HS-5 (cell line): ENCODE data around the gene FAT4.
A peak's percentile ranks its signal among the peaks of the same experiment; 100 is the strongest.

Source experiments
- DNase-seq: peaks from one replicate; pipeline ENCODE4 v3.0.0-alpha.2; 2012; ENCODE audit warnings: low read depth

The FAT4 gene

DNA sequence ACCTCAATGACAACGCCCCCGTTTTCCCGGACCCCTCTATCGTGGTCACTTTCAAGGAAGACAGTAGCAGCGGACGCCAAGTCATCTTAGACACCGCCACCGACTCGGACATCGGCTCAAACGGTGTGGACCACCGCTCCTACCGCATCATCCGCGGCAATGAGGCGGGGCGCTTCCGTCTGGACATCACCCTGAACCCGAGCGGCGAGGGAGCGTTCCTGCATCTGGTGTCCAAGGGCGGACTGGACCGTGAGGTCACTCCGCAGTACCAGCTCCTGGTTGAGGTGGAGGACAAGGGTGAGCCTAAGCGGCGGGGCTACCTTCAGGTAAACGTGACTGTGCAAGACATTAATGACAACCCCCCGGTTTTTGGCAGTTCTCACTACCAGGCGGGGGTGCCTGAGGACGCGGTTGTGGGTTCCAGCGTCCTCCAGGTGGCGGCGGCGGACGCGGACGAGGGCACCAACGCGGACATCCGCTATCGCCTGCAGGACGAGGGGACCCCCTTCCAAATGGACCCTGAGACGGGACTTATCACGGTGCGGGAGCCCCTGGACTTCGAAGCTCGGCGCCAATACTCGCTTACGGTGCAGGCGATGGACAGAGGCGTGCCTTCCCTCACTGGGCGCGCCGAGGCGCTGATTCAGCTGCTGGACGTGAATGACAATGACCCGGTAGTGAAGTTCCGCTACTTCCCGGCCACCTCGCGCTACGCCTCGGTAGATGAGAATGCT lies 2.2 kb downstream of the FAT4 start:
- DNase-seq: no peak

DNA sequence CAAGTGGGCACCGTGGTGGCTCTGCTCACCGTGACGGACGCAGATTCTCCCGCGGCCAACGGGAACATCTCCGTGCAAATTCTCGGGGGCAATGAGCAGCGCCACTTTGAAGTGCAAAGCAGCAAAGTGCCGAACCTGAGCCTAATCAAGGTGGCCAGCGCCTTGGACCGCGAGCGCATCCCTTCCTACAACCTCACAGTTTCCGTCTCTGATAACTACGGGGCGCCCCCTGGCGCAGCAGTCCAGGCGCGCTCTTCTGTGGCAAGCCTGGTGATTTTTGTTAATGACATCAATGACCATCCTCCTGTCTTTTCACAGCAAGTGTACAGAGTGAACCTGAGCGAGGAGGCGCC lies 2.7 kb downstream of the FAT4 start:
- no peak for DNase-seq

DNA sequence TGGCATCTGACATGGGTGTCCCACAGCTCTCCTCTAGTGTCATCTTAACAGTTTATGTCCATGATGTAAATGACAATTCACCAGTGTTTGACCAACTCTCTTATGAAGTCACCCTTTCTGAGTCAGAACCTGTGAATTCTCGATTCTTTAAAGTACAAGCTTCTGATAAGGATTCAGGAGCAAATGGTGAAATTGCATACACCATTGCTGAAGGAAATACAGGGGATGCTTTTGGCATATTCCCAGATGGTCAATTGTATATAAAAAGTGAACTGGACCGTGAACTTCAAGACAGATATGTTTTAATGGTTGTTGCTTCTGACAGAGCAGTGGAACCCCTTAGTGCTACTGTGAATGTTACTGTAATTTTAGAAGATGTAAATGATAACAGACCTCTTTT lies 4.6 kb downstream of the FAT4 start:
- no peak for DNase-seq

DNA sequence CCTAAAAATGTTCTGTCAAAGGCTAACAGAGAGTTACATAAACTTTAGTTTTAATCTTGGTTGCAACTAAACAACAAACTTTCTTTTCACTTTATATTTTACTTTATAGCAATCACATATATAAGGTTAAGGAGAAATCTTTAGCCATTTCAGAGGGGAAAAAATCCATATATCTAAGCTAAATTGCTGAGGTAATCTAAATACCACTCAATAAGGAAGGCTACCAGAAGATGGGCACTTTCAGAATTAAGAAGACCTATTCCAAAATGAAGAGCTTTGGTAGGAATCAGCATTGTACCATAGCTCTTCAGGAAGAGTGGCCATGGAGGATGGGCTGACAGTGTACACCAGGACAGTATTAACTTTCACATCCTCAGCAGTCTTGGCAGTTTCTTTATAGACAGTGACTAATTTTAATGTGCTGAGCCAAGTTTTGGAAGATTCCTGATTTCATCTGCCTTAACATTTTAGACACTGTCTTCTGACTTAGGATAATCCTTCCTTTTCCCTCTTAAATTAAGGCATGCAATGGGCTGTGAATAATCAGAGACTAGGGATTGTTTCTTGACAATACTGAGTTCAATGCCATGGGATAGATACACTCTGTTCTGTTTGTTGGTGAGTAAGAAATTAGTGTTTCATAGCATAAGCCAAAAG lies 7.1 kb downstream of the FAT4 start:
- DNase-seq: no peak

DNA sequence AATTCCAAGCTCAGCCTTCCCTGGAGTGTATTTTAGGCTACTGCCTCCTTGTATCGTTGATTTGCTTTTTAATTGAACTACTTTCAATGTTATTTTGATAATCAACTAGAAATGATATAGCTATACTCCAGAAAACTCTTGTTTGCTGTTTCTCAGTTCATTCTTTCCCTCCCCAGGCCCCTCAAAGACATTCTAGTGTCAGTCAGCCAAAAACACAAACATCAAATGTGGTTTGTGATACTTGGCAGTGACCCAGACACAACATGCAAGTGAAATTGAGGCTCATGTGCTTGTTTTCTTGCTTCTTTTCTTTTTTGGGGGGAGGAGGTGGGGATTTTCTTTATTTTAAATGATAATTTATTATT lies 7.6 kb downstream of the FAT4 start:
- no peak for DNase-seq

DNA sequence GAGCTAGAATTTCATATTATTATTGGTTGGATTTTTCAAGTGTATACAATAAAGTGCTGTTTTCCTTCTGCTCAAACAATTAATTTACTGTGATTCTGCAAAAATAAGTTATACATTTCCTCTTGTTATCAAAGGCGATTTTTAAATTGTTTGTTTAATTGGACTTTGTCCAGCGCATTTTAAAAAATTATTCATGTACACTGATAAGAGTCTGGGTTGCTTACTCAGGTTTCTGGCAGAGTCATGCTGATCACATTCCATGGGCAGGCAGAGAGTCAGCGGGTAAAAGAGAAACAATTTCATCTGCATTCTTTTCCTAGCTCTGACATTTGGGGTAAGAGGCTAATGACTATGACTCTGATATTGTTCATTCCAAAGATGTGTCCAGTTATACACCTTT lies 8.9 kb downstream of the FAT4 start:
- peak; percentile 64 for DNase-seq

DNA sequence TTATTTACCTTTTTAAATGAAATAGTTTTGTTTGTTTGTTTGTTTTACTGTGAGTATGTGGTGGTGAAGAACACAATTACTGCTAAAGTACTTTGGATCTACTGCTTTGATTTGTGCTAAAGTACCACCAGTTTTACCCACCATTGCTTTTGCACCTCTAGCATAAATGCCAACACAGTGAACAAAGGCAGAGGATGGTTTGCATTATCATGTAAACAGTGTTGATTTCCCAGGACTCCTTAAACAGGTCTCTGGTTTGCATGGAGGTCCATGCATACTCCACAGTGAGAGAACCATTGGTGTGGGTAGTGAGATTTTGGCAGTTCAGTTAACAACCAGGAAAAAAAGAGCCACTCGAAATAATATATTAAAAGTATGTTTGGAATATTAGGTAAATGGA lies 11.0 kb downstream of the FAT4 start:
- DNase-seq: no peak

DNA sequence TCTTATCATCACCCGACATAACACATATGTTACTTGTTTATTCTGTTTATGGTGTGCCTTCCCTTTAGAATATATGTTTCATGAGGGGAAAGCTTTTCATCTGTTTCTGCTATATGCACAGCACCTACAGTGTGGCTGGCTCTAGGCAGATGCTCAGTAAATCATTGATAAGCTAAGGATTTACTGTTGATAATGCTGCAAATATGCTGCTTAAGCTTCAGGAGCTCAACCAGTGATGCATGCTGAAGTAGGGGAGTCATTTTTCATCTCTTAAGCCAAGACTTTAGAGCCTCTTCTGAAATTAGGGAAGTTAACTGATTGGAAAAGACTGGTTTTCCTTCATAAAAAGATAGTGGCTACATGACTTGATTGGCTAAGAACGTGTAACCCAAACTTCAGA lies 16.4 kb downstream of the FAT4 start:
- DNase-seq: no peak

DNA sequence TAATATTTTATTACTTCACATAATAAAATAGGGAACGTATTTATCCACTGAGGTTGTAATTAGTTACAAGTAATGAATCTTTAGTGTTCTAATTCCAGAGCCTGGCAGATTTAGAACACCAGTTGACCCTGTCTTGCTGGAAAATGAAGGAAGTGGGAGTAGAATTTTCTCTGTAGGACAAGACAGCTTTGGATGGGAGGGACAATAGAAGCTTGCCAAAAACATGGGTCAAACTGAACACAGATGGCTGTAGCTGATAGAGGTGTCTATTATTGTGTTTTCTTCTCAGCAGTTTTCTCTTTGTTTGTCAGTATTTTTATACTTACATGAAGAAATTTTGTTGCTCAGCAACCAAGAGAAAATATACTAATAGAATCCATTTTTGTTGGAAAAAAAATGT lies 20.2 kb downstream of the FAT4 start:
- DNase-seq: no peak

DNA sequence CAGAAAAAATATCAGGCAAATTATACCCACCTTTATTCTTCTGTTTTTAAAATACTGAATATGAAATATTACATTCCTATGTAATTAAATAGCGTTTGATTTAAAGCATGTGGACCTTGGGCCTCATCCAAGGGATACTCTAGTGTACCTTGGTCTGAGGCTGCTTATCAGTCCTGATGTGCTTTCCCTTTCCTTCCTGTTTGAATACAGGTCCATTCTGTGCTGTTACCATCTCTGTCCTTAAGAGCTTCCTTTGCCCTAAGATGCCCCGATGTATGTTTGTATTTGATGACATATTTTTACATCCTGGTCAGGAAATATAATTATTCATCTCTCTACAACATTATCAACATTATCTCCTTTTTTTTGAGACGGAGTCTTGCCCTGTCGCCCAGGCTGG lies 24.1 kb downstream of the FAT4 start:
- DNase-seq: no peak

DNA sequence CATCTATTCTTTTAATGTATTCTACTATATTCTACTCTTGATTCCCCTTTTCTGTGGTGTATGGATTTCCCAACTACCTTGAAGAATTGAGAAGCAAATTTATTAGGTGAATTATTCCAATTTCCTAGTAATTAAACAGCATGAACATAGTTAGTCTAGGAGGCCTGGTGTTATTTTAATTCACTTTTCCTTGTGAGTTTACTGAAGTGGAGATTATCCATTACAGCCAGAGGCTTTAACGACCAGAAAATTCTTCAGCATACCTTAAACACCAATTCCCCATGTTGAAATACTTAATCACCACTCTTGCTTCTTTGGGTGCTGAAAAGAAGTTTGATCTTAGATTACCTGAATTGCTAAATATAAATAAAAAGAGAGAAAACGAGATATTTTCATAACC lies 29.4 kb downstream of the FAT4 start:
- no peak for DNase-seq

DNA sequence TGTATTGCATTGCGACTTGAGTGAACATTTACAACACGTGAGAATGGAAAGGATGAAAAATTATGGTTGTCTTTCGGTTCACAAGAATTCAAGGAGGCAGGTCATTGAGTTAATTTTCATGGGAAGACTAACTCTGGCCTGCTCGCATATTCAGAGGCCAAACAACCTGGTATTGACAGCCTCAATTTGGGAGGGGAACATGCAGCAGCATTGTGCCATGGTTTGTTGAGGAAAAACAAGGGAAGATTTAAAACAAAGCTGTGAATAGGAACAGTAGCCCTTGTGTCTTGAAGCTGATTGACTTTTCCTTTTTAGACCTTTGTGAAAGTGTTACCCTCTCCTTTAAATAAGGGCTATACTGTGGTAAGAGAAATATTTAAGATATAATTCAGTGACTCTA lies 31.9 kb downstream of the FAT4 start:
- DNase-seq: no peak

DNA sequence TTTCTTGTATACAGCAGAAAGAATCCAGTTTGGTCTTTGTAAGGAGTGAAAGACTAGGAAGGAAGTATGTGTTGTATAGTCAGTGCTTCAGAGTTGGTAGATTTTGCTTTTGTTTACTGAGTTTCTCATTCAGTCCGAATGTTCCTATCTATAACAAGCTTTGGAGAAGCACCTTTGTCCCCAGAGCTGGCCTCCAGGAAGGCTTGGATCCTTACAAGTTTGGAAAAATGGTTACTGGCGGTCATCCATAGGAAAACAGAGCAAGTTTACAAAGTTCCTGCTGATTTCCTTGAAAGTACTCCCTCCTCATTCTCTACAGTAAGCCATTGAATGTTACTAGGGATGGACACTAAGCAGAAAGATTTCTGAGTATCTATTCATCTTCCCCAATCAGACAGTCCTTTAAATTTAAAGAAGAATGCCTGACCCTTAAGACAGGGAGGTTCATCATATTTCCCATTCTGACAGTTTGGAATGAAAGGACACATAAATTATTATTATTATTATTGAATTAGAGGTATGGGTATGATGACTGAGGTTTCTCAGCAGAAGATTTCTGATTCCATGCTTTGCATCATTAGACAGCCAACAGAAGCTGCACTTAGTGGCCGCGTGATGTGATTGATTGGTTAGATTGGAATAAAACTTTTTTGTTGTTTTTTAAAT lies 35.8 kb downstream of the FAT4 start:
- DNase-seq: no peak

DNA sequence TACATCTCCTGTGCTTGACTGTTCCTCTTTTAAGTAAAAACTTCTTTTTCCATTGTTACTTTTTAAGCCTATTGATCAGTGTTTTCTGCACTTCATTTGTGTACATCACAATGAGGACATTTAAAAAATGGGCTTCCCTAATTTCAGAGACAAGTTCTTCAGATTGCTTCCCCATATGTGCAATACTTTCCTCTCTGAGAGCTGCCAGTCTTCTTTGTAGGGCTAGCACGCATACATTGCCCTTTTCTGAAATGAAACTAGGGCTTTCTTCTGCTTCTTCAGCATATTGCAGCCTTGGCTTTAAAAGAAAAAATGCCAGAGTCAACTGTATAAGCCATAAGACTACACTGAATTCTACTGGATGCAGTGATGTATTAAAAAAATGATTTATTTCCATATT lies 37.8 kb downstream of the FAT4 start:
- no peak for DNase-seq

DNA sequence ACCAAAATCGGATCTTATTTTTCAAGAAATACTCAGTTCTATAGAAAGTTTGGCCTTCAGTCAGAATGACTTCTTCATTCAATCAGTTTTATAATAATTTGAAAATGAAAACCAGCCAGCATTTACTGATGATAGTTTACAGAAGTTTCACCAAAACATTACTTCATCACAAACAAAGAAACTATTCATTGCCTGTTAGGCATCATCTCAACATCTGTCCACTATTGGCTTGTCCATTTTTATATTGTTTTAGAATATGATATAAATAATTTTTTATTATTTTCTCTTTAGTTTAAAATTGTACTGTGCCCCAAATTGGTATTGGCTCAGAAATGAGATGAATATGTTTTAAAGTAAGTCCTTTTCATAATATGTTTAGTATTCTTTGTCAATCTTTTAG lies 38.4 kb downstream of the FAT4 start:
- no peak for DNase-seq

DNA sequence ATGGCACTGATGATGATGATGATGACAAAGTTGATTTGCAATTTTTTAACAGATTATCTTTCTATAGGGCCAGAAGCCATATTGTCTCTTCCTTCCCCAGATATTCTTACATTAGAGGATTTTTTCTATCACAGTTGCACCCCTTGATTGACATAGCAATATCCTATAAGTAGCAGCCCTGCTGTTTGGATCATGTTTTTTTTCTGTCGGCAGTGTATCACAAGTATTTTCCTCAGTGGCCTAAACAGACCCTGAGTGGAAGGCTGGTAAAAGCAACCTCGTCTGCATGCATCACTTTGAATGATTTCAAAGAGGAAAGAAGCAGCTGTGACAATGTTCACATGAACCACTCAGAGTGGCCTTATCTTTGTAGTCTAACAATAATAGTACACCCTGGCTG lies 41.0 kb downstream of the FAT4 start:
- no peak for DNase-seq

DNA sequence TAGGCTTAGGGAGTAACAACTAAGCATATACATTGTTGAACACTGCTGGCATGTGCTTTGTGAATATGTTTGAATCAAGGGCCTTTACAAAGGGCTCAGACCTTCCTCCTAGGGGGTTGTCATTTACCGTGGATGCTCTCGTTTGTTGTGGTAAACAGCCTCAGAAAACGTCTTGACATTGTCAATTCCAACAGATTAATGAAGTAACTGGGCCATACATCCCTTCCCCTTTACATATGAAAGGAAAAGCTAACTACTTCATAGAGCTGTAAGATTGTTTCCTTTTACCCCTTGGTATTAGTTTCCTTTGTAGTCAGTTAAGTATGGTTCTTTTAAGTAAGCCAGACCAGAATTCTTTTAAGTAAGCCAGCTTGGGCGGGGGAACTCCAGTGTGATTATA lies 42.9 kb downstream of the FAT4 start:
- no peak for DNase-seq

DNA sequence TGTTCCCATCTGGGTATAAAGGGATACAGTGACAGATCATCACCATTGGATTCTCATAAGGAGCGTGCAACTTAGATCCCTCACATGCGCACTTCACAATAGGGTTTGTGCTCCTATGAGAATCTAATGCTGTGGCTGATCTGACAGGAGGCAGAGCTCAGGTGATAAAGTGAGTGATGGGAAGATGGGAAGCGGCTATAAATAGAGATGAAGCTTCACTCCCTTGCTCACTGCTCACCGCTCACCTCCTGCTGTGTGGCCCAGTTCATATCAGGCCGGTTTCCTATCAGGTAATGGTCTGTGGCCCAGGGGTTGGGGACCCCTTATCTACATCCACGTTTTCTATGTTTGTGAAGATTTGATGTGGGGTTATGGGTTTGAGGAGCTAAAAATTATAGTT lies 43.7 kb downstream of the FAT4 start:
- DNase-seq: no peak

DNA sequence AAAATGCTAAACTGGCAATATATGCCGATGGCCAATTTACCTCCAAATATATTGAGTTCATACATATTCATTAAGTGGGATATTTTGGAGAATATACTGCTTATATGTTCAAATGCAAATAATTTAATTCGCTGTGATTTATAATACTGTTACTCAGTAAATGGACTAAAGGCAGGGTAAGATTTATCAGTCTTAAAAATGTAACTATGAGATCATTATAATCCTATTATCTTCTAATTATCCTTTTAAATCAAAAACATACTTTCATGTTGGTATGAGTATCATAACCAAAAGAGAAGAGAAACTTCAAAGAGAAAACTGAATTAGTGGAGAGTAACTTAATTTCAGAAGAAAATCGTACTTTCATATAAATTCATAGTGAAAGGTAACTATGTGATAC lies 44.6 kb downstream of the FAT4 start:
- no peak for DNase-seq

DNA sequence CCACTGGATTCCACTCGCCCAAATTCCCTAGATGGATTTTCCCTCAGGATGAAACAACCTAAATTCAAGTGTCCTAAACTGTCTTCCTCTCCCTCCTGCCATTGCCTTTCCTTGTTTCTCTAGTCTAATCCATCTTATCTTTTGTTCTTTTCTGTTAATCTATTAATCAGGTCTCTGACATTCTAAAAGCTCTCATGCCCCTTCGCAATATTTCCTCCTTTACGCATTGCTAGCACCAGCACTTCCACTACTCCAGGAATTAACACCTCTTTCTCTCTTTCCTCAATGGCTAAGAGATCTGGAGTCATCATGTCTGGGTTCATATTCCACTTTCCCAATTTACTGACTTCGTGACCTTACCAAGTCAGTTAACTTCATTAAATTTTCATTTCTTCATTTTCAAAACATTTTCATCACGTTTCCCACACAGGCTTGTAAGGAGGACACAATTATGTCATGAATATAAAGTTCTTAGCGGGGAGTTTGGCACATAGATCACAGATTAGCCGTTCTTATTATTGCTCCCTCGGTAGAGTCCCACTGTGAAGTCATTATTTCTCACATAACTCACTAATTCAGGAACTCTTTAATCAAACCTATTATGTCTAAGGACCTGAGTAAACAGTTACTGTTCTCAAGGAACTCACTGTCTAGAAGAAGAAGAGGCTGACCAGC lies 45.3 kb downstream of the FAT4 start:
- DNase-seq: no peak

DNA sequence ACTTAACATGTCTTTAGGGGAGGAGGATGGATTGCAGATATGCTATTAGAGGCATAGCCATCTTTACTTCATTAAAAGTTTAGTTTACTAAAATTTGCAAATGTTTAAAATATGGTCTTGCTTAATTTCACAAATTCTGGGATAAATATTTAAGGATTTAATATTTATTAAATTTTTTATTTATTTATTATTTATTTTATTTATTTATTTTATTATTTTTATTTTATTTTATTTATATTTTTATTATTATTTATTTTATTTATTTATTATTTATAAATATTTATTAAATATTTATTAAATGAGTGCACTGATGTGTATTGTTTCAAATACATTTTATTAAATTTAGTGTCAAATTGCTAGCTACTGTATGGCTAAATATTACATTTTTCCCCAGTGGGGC lies 46.0 kb downstream of the FAT4 start:
- no peak for DNase-seq
